Measurements from ENCODE around the gene GABBR2. TPM values are rescaled to one million over a fixed set of nuclear protein-coding genes. Genes with fewer than 3 reads are reported as not detected.

GABBR2 gene
- total RNA-seq, 1 experiment from 2014 or later, result 0.33 TPM

DNA sequence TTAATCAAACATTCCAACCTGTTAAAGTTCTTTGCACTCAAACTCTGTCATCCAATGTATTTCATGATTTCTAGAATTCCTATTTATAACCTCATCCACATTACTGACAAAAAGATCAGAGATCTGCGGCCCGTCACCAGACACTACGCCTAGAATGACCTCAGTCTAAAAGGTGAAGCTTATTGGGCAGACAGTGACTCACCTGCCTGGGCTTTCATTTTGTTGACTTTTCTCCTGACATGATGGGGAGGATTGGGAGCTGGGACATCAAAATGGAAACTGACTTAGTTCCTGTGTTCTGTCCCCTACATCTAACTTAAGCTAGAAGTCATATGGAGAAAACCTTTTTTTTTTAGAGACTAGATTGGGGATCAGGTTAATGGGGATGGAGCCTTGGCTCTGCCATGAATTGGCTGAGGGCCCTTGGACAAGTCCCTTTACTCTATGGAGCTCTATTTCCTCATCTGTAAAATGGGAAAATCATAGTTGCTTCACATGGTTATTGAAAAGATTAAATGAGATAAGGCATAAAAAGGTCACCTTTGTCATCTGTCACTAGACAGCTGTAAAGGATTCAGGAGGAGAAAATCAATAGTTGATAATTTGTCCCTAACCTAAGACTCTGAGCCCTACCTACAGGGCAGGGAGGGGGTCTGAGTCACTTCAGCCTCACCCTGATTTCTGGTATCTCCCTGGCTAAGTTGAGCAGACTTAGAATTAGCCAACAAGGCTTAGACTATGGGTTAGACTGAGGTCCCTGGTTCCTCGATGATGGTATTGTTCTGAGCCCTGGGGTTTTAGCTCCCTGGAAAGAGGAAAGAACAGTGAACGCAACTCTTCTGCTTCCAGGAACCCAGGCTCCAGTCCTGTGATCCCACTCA is 228.5 kb downstream of the GABBR2 start:
- no TSS peak for BruUV-seq (replicated peaks)
- DNase-seq, result no peak
- TF ChIP-seq, protein P1, sequence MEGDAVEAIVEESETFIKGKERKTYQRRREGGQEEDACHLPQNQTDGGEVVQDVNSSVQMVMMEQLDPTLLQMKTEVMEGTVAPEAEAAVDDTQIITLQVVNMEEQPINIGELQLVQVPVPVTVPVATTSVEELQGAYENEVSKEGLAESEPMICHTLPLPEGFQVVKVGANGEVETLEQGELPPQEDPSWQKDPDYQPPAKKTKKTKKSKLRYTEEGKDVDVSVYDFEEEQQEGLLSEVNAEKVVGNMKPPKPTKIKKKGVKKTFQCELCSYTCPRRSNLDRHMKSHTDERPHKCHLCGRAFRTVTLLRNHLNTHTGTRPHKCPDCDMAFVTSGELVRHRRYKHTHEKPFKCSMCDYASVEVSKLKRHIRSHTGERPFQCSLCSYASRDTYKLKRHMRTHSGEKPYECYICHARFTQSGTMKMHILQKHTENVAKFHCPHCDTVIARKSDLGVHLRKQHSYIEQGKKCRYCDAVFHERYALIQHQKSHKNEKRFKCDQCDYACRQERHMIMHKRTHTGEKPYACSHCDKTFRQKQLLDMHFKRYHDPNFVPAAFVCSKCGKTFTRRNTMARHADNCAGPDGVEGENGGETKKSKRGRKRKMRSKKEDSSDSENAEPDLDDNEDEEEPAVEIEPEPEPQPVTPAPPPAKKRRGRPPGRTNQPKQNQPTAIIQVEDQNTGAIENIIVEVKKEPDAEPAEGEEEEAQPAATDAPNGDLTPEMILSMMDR (IDR thresholded peaks at IDR 0.05; ENCODE audit: unreplicated experiment), result no peak
- Mint-ChIP-seq H3K9me3 (ENCODE audit: low read depth, unreplicated experiment) (no peaks in the 10 kb centered on the region), H3K27me3 (ENCODE audit: unreplicated experiment) (peaks cover 41% of the 10 kb centered on the region), H3K4me1 (ENCODE audit: low read depth, unreplicated experiment) (peaks cover 11% of the 10 kb centered on the region), H3K27ac (ENCODE audit: unreplicated experiment) (no peak overlapping the region), H3K4me3 (ENCODE audit: low read depth, unreplicated experiment) (no peak overlapping the region), H3K36me3 (ENCODE audit: insufficient read depth, unreplicated experiment) (peaks cover 5% of the 10 kb centered on the region)
- intact Hi-C loops (cut with micrococcal nuclease; ENCODE audit: unreplicated experiment), result no loop called here
- CTCF ChIA-PET, result no interaction called here

- peaks cover 41% of the 10 kb centered on the region for H3K27me3 Mint-ChIP-seq (ENCODE audit: unreplicated experiment)
- TF ChIP-seq, protein P1 (IDR thresholded peaks at IDR 0.05; ENCODE audit: unreplicated experiment), result no peak
- no peak overlapping the region for H3K27ac Mint-ChIP-seq (ENCODE audit: unreplicated experiment)
- DNase-seq, result no peak
- BruUV-seq (replicated peaks), result no TSS peak
- no peak overlapping the region for H3K4me3 Mint-ChIP-seq (ENCODE audit: low read depth, unreplicated experiment)
- peaks cover 4% of the 10 kb centered on the region for H3K36me3 Mint-ChIP-seq (ENCODE audit: insufficient read depth, unreplicated experiment)
- intact Hi-C loops (cut with micrococcal nuclease; ENCODE audit: unreplicated experiment), result no loop called here
- CTCF ChIA-PET, result no interaction called here
- H3K4me1 Mint-ChIP-seq (ENCODE audit: low read depth, unreplicated experiment), result peaks cover 11% of the 10 kb centered on the region
- no peaks in the 10 kb centered on the region for H3K9me3 Mint-ChIP-seq (ENCODE audit: low read depth, unreplicated experiment)
These were observed 229.3 kb downstream of the GABBR2 start for GRCh38 chr9:98479449-98479848.

GRCh38 chr9:98477884-98478283 is 230.9 kb downstream of the GABBR2 start:
- H3K36me3 Mint-ChIP-seq (ENCODE audit: insufficient read depth, unreplicated experiment), result no peaks in the 10 kb centered on the region
- TF ChIP-seq, protein P1 (IDR thresholded peaks at IDR 0.05; ENCODE audit: unreplicated experiment), result no peak
- peaks cover 11% of the 10 kb centered on the region for H3K4me1 Mint-ChIP-seq (ENCODE audit: low read depth, unreplicated experiment)
- CTCF ChIA-PET, result interaction anchor here (0.7 kb wide), 1 partner anchor 10 kb away, joined by 3 read pairs; no protein-coding TSS in a partner anchor
- H3K27ac Mint-ChIP-seq (ENCODE audit: unreplicated experiment), result no peak overlapping the region
- BruUV-seq (replicated peaks), result no TSS peak
- H3K4me3 Mint-ChIP-seq (ENCODE audit: low read depth, unreplicated experiment), result no peak overlapping the region
- no peak for DNase-seq
- peaks cover 27% of the 10 kb centered on the region for H3K27me3 Mint-ChIP-seq (ENCODE audit: unreplicated experiment)
- no peaks in the 10 kb centered on the region for H3K9me3 Mint-ChIP-seq (ENCODE audit: low read depth, unreplicated experiment)
- intact Hi-C loops (cut with micrococcal nuclease; ENCODE audit: unreplicated experiment), result no loop called here

DNA sequence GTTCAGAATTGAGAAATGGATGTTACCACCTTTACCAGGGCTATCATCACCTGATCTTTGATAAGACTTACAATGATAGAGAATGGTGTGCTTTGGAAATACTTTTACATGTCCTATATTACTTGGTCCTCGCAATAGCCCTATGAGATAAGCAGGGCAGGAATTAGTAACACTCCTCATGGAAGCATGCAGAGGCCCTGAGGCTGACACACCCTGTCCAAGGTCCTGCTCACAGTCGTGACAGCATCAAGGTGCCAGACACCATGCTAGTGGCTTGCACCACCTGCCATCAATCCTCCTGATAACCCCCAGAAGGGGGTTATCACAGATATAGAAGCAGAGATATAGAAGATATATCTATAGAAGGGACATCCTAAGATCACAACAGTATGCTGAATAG is 236.5 kb downstream of the GABBR2 start:
- Mint-ChIP-seq H3K4me3 (ENCODE audit: low read depth, unreplicated experiment) (no peak overlapping the region), H3K4me1 (ENCODE audit: low read depth, unreplicated experiment) (no peaks in the 10 kb centered on the region), H3K27me3 (ENCODE audit: unreplicated experiment) (peaks cover 46% of the 10 kb centered on the region), H3K27ac (ENCODE audit: unreplicated experiment) (no peak overlapping the region), H3K36me3 (ENCODE audit: insufficient read depth, unreplicated experiment) (no peaks in the 10 kb centered on the region), H3K9me3 (ENCODE audit: low read depth, unreplicated experiment) (no peaks in the 10 kb centered on the region)
- intact Hi-C loops (cut with micrococcal nuclease; ENCODE audit: unreplicated experiment), result no loop called here
- CTCF ChIA-PET, result no interaction called here
- no TSS peak for BruUV-seq (replicated peaks)
- TF ChIP-seq, protein P1 (IDR thresholded peaks at IDR 0.05; ENCODE audit: unreplicated experiment), result no peak
- DNase-seq, result no peak
